ENCODE measurements around the gene PLEKHG5.

GRCh38 chr1:6473974-6474814 is 17.3 kb downstream of the PLEKHG5 start:
- TF ChIP-seq POLR2A (IDR thresholded peaks at IDR 0.05) = no peak
- no peak for TF ChIP-seq CTCF (IDR thresholded peaks at IDR 0.05)

Measured in uterus (tissue), 2 donors.